ENCODE measurements around the gene AGAP5. TPM values are rescaled to one million over a fixed set of nuclear protein-coding genes. Genes with fewer than 3 reads are reported as not detected.
"Not testable (repeated sequence)": the region's sequence is repeated elsewhere in the genome, so short reads cannot be mapped to it uniquely, and the experiment has no call there.

Gene AGAP5
- total and polyA plus RNA-seq, 7 experiments from 2014 or later = 7.8 to 16.6 (median 10.5) TPM; not detected in 2

- H3K27me3 ChIP-seq (ENCODE audit: control insufficient read depth in 2 of 2, insufficient read depth in 2 of 2, low read length in 2 of 2); CTCF ChIA-PET; H3K9me3 ChIP-seq (ENCODE audit: control insufficient read depth in 2 of 3, low read length in 3 of 3); intact Hi-C loops (cut with micrococcal nuclease); H3K27me3 Mint-ChIP-seq; H3K4me3 Mint-ChIP-seq; ATAC-seq; DNase-seq; H3K4me3 ChIP-seq (ENCODE audit: low read length); H3K9me3 Mint-ChIP-seq; H3K27ac ChIP-seq (ENCODE audit: low read depth, low read length); H3K36me3 ChIP-seq (ENCODE audit: control insufficient read depth in 2 of 3, insufficient read depth in 3 of 3, low read length in 3 of 3); H3K4me1 Mint-ChIP-seq; POLR2A ChIA-PET; H3K27ac Mint-ChIP-seq; H3K4me1 ChIP-seq (ENCODE audit: control insufficient read depth in 2 of 2, insufficient read depth in 2 of 2, low read length in 2 of 2): not testable (repeated sequence)
- peaks cover 0 to 19% (median 5%) of the 10 kb centered on the region in 5 donors for H3K36me3 Mint-ChIP-seq
These were observed 7.2 kb downstream of the AGAP5 start for GRCh38 chr10:73690755-73691154.

GRCh38 chr10:73689596-73689995, 8.3 kb downstream of the AGAP5 start:
- H3K4me1 Mint-ChIP-seq; H3K27ac ChIP-seq (ENCODE audit: low read depth, low read length); H3K4me1 ChIP-seq (ENCODE audit: control insufficient read depth in 2 of 2, insufficient read depth in 2 of 2, low read length in 2 of 2); H3K9me3 ChIP-seq (ENCODE audit: control insufficient read depth in 2 of 3, low read length in 3 of 3); DNase-seq; ATAC-seq; H3K9me3 Mint-ChIP-seq; H3K4me3 Mint-ChIP-seq; POLR2A ChIA-PET; H3K27ac Mint-ChIP-seq; H3K27me3 Mint-ChIP-seq; H3K36me3 ChIP-seq (ENCODE audit: control insufficient read depth in 2 of 3, insufficient read depth in 3 of 3, low read length in 3 of 3); H3K27me3 ChIP-seq (ENCODE audit: control insufficient read depth in 2 of 2, insufficient read depth in 2 of 2, low read length in 2 of 2); H3K4me3 ChIP-seq (ENCODE audit: low read length); intact Hi-C loops (cut with micrococcal nuclease); CTCF ChIA-PET: not testable (repeated sequence)
- peaks cover 0 to 21% (median 5%) of the 10 kb centered on the region in 5 donors for H3K36me3 Mint-ChIP-seq

GRCh38 chr10:73687641-73688040, 10.3 kb downstream of the AGAP5 start:
- H3K4me3 ChIP-seq (ENCODE audit: low read length); H3K9me3 Mint-ChIP-seq; H3K36me3 ChIP-seq (ENCODE audit: control insufficient read depth in 2 of 3, insufficient read depth in 3 of 3, low read length in 3 of 3); H3K27me3 Mint-ChIP-seq; POLR2A ChIA-PET; H3K27me3 ChIP-seq (ENCODE audit: control insufficient read depth in 2 of 2, insufficient read depth in 2 of 2, low read length in 2 of 2); H3K27ac ChIP-seq (ENCODE audit: low read depth, low read length); H3K4me3 Mint-ChIP-seq; ATAC-seq; H3K27ac Mint-ChIP-seq; DNase-seq; H3K9me3 ChIP-seq (ENCODE audit: control insufficient read depth in 2 of 3, low read length in 3 of 3); intact Hi-C loops (cut with micrococcal nuclease); H3K4me1 ChIP-seq (ENCODE audit: control insufficient read depth in 2 of 2, insufficient read depth in 2 of 2, low read length in 2 of 2); CTCF ChIA-PET; H3K4me1 Mint-ChIP-seq: not testable (repeated sequence)
- peaks cover 0 to 18% (median 5%) of the 10 kb centered on the region in 5 donors for H3K36me3 Mint-ChIP-seq

GRCh38 chr10:73674546-73674945, 23.4 kb downstream of the AGAP5 start:
- H3K27ac ChIP-seq (ENCODE audit: low read depth, low read length); H3K9me3 ChIP-seq (ENCODE audit: control insufficient read depth in 2 of 3, low read length in 3 of 3); H3K27me3 ChIP-seq (ENCODE audit: control insufficient read depth in 2 of 2, insufficient read depth in 2 of 2, low read length in 2 of 2); POLR2A ChIA-PET; H3K4me3 ChIP-seq (ENCODE audit: low read length); H3K4me3 Mint-ChIP-seq; intact Hi-C loops (cut with micrococcal nuclease); CTCF ChIA-PET; H3K36me3 Mint-ChIP-seq; H3K4me1 ChIP-seq (ENCODE audit: control insufficient read depth in 2 of 2, insufficient read depth in 2 of 2, low read length in 2 of 2); ATAC-seq; H3K9me3 Mint-ChIP-seq; H3K4me1 Mint-ChIP-seq; H3K27ac Mint-ChIP-seq; DNase-seq; H3K36me3 ChIP-seq (ENCODE audit: control insufficient read depth in 2 of 3, insufficient read depth in 3 of 3, low read length in 3 of 3); H3K27me3 Mint-ChIP-seq: not testable (repeated sequence)

GRCh38 chr10:73668378-73668777, 29.5 kb downstream of the AGAP5 start:
- POLR2A ChIA-PET; DNase-seq; H3K27me3 Mint-ChIP-seq; H3K4me3 ChIP-seq (ENCODE audit: low read length); H3K27me3 ChIP-seq (ENCODE audit: control insufficient read depth in 2 of 2, insufficient read depth in 2 of 2, low read length in 2 of 2); H3K4me1 ChIP-seq (ENCODE audit: control insufficient read depth in 2 of 2, insufficient read depth in 2 of 2, low read length in 2 of 2); H3K9me3 ChIP-seq (ENCODE audit: control insufficient read depth in 2 of 3, low read length in 3 of 3); H3K4me1 Mint-ChIP-seq; H3K27ac Mint-ChIP-seq; H3K27ac ChIP-seq (ENCODE audit: low read depth, low read length); ATAC-seq; intact Hi-C loops (cut with micrococcal nuclease); H3K36me3 Mint-ChIP-seq; H3K4me3 Mint-ChIP-seq; H3K9me3 Mint-ChIP-seq; CTCF ChIA-PET; H3K36me3 ChIP-seq (ENCODE audit: control insufficient read depth in 2 of 3, insufficient read depth in 3 of 3, low read length in 3 of 3): not testable (repeated sequence)

GRCh38 chr10:73666153-73666809, 31.6 kb downstream of the AGAP5 start:
- H3K4me3 Mint-ChIP-seq; H3K4me3 ChIP-seq (ENCODE audit: low read length); H3K4me1 Mint-ChIP-seq; CTCF ChIA-PET; H3K9me3 ChIP-seq (ENCODE audit: control insufficient read depth in 2 of 3, low read length in 3 of 3); H3K36me3 ChIP-seq (ENCODE audit: control insufficient read depth in 2 of 3, insufficient read depth in 3 of 3, low read length in 3 of 3); H3K27ac ChIP-seq (ENCODE audit: low read depth, low read length); intact Hi-C loops (cut with micrococcal nuclease); H3K4me1 ChIP-seq (ENCODE audit: control insufficient read depth in 2 of 2, insufficient read depth in 2 of 2, low read length in 2 of 2); H3K27ac Mint-ChIP-seq; H3K27me3 ChIP-seq (ENCODE audit: control insufficient read depth in 2 of 2, insufficient read depth in 2 of 2, low read length in 2 of 2); DNase-seq; POLR2A ChIA-PET; ATAC-seq; H3K27me3 Mint-ChIP-seq; H3K36me3 Mint-ChIP-seq; H3K9me3 Mint-ChIP-seq: not testable (repeated sequence)

DNA sequence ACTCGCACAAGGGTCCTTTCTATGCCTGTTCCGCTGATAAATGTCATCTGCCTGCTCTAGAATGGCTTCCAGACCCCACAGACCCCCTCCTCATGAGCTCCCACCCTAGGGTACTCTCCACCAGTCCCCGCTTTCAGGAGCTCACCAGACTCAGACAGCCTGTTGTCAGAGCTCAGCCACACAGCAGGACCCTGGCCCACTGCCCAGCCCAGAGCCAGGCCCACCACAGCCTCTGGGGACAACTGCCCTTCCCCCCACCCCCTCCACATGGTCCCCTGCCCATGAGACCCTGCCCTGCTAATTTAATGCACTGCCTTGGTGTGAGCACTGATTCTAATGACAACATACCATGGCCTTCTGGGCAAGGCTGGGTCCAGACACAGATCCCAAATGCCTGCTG, 32.3 kb downstream of the AGAP5 start:
- intact Hi-C loops (cut with micrococcal nuclease); H3K4me3 Mint-ChIP-seq; H3K36me3 Mint-ChIP-seq; H3K9me3 Mint-ChIP-seq; H3K4me1 Mint-ChIP-seq; POLR2A ChIA-PET; H3K36me3 ChIP-seq (ENCODE audit: control insufficient read depth in 2 of 3, insufficient read depth in 3 of 3, low read length in 3 of 3); DNase-seq; H3K27ac ChIP-seq (ENCODE audit: low read depth, low read length); CTCF ChIA-PET; ATAC-seq; H3K4me1 ChIP-seq (ENCODE audit: control insufficient read depth in 2 of 2, insufficient read depth in 2 of 2, low read length in 2 of 2); H3K27me3 ChIP-seq (ENCODE audit: control insufficient read depth in 2 of 2, insufficient read depth in 2 of 2, low read length in 2 of 2); H3K27me3 Mint-ChIP-seq; H3K27ac Mint-ChIP-seq; H3K4me3 ChIP-seq (ENCODE audit: low read length); H3K9me3 ChIP-seq (ENCODE audit: control insufficient read depth in 2 of 3, low read length in 3 of 3): not testable (repeated sequence)

Measured in naive thymus-derived CD4-positive, alpha-beta T cell (primary cell).